Naive thymus-derived CD8-positive, alpha-beta T cell (primary cell): ENCODE measurements around the gene TUBE1. TPM values are rescaled to one million over a fixed set of nuclear protein-coding genes. Genes with fewer than 3 reads are reported as not detected.

ENCODE experiments used
- ATAC-seq, 2 donors: fragments of 150-1000 bp; cut with Tn5 transposase in 1 of 2; sonication (Bioruptor Pico), chemical (Tn5 transposase) in 1 of 2; 1 replicate in 1 of 2; 2 replicates in 1 of 2; pipeline ENCODE4 v1.10.0; 2021; ENCODE audit warnings: mild to moderate bottlenecking in 2 of 2, moderate library complexity in 2 of 2
- POLR2A ChIA-PET: fragments of 350-600 bp; sonication (Branson Sonifier 250); formaldehyde crosslinking; loops from one replicate; lab custom pipeline; 2021; ENCODE audit warnings: antibody characterized with exemption; lab: Charles Lee
- DNase-seq, 10 donors: peaks; one replicate each; pipeline versions ENCODE4 v3.0.0 to v3.0.0-alpha.2; 2020 to 2022
- H3K27ac Mint-ChIP-seq, 10 donors: one replicate each; pipeline ENCODE4 v1.8.0; 2020 to 2022; ENCODE audit warnings: mild to moderate bottlenecking in 10 of 10, mixed read lengths in 10 of 10, moderate library complexity in 4 of 10, inconsistent platforms in 1 of 10
- H3K27me3 Mint-ChIP-seq, 5 donors: one replicate each; pipeline ENCODE4 v1.8.0; 2021 to 2022; ENCODE audit warnings: mixed read lengths in 5 of 5
- H3K36me3 Mint-ChIP-seq, 3 donors: one replicate each; pipeline ENCODE4 v1.8.0; 2020 to 2022; ENCODE audit warnings: mixed read lengths in 3 of 3, mild to moderate bottlenecking in 2 of 3, inconsistent platforms in 1 of 3
- H3K4me1 Mint-ChIP-seq, 4 donors: one replicate each; pipeline ENCODE4 v1.8.0; 2021 to 2022; ENCODE audit warnings: mixed read lengths in 4 of 4
- H3K4me3 Mint-ChIP-seq, 10 donors: one replicate each; pipeline ENCODE4 v1.8.0; 2020 to 2022; ENCODE audit warnings: mild to moderate bottlenecking in 10 of 10, mixed read lengths in 10 of 10, moderate library complexity in 6 of 10, inconsistent platforms in 1 of 10
- H3K9me3 Mint-ChIP-seq, 9 donors: one replicate each; pipeline ENCODE4 v1.8.0; 2020 to 2022; ENCODE audit warnings: mixed read lengths in 9 of 9, mild to moderate bottlenecking in 3 of 9, inconsistent platforms in 1 of 9, moderate library complexity in 1 of 9
- polyA plus RNA-seq, 3 donors: library from polyadenylated mRNA; unstranded; fragments of 300-500 nt; fragmentation: Illumina TruSeq; gene quantifications; one replicate each; pipeline ENCODE4 v1.2.3, GENCODE V29; 2021
- total RNA-seq, 8 experiments: library from RNA in 2 of 8; stranded (reverse) in 2 of 8; gene quantifications; one replicate each; pipeline ENCODE4 v1.2.3 and lab custom pipeline; 2021 to 2026

The TUBE1 gene, protein sequence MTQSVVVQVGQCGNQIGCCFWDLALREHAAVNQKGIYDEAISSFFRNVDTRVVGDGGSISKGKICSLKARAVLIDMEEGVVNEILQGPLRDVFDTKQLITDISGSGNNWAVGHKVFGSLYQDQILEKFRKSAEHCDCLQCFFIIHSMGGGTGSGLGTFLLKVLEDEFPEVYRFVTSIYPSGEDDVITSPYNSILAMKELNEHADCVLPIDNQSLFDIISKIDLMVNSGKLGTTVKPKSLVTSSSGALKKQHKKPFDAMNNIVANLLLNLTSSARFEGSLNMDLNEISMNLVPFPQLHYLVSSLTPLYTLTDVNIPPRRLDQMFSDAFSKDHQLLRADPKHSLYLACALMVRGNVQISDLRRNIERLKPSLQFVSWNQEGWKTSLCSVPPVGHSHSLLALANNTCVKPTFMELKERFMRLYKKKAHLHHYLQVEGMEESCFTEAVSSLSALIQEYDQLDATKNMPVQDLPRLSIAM
- total RNA-seq (10 to 100 TPM; 42.3 to 43.0 TPM), polyA plus RNA-seq (10 to 100 TPM; 10.1 to 12.1 (median 11.6) TPM), total RNA-seq (lab: John Stamatoyannopoulos, UW) (35.8 to 83.0 (median 38.5) reads per million in 6 experiments)

DNA sequence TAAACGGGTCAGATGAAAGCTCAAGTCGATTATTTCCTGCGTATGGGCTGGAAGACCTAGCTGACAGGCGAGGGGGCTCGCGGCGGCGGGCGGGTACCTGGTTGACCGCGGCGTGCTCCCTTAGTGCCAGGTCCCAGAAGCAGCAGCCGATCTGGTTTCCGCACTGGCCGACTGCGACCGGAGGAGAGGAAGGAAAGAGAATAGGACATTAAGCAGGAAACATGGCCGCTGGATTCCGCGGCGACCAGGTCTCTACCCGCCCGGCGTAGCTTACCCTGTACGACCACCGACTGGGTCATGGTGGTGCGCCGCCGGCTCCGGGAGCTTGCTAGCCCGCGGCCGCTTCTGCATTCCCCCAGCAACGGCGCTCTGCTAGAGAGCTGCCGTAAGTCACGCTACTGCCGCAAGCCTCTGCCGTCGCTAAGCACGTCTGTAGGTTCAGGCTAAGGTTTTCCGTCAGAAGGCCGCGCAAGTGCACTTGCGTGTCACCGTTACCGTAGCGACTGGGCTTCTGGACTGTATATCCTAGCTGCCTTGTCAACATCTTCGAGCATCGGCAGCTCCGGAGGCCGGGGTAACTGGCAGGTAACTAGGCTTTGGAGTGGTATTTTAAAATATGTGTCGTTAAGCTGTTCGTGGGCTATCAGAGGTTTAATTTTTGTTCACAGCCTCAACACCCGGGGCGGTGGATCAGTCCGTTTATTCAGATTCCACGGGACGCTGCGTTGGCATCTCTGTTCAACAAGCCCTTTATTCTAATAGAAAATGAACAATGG is at the start of gene TUBE1, which contains the start of gene FAM229B:
TUBE1 (minus strand) TSS at position 347 of the 776 bp plus-strand sequence; CDS start at position 299, 48 bp downstream.
FAM229B (plus strand) TSS at position 456 of the 776 bp plus-strand sequence. CDS start 11,693 bp downstream, outside the sequence.
- Mint-ChIP-seq H3K36me3 (peaks cover 0 to 24% (median 0%) of the 10 kb centered on the region in 3 donors), H3K4me3 (no peak within 1 kb of the TSS), H3K9me3 (no peaks in the 10 kb centered on the region), H3K27ac (peak within 1 kb of the TSS in 1 of 10 donors; percentile 76), H3K27me3 (peaks cover 0 to 18% (median 5%) of the 10 kb centered on the region in 5 donors), H3K4me1 (peaks cover 2 to 8% (median 7%) of the 10 kb centered on the region in 4 donors)
- POLR2A ChIA-PET = interaction anchor here (0.6 to 2.3 kb wide), 9 partner anchors 9 to 1213 kb away, joined by 3 to 8 read pairs (median 4); partner anchors contain the start of genes AMD1, GTF3C6, REV3L and RPF2
- peak; percentile 79 to 97 (median 92) for DNase-seq
- peak; percentile 93 for ATAC-seq

DNA sequence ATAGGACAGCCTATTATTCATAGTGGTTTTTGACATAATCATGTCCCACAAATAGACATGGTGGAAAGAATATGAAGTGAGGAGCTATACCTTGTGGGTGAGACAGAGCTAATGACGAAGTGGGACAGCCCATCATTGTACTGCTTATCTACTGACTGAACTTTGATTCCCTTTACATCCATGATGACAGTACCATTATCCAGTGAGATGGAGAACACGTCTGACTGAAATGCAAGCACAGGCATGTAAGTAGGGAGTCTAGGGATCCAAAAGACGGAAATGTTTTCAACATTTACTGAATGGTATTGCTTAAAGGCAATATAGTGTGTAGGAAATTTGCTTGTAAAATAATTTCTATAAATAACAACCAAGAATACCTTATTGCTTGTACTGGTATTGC is 43.6 kb upstream of the TUBE1 start:
- H3K27ac Mint-ChIP-seq = no peak overlapping the region
- no peaks in the 10 kb centered on the region for H3K4me1 Mint-ChIP-seq
- no peaks in the 10 kb centered on the region for H3K9me3 Mint-ChIP-seq
- ATAC-seq (no peak), DNase-seq (no peak)
- H3K27me3 Mint-ChIP-seq = peaks cover 5 to 19% (median 11%) of the 10 kb centered on the region in 5 donors
- no peaks in the 10 kb centered on the region for H3K36me3 Mint-ChIP-seq
- H3K4me3 Mint-ChIP-seq = no peak overlapping the region
- POLR2A ChIA-PET = no interaction called here

DNA sequence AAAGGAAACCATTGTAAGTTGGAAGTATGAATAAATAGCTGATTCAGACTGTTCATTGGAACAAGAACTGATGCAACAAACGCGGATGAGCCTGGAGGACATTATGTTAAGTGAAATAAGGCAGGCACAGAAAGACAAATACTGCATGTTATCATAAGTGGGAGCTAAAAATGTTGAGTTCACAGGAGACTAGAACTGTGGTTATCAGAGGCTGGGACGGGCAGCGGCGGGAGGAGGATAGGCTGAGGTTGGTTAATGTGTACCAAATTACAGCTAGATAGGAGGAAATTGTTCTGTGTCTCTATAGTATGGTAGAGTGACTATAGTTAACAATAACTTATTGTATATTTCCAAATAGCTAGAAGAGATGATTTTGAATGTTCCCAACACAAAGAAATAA is 40.9 kb upstream of the TUBE1 start:
- Mint-ChIP-seq H3K4me3 (no peak overlapping the region), H3K4me1 (no peaks in the 10 kb centered on the region), H3K27ac (no peak overlapping the region), H3K27me3 (peaks cover 3 to 19% (median 8%) of the 10 kb centered on the region in 5 donors), H3K9me3 (no peaks in the 10 kb centered on the region), H3K36me3 (no peaks in the 10 kb centered on the region)
- no peak for DNase-seq
- POLR2A ChIA-PET = no interaction called here
- no peak for ATAC-seq

DNA sequence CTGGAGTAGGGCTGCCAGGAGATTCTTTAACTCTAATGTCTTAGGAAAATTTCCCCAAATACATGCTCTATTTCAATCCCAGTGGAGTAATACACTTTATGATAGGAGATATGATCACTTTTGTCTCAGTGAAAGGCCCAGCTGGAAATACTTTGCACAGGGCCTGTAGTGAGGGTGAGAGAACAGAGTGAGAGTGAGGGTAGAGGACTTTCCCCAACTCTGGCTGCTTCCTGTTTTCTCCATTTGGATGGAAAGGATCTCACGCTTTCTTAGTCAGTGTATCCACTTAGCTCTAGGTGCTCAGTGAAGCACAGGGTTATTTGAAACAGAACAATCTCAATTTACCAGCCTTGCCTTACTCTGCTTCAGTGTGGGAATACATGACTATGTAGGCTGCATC is 36.7 kb upstream of the TUBE1 start:
- H3K9me3 Mint-ChIP-seq = no peaks in the 10 kb centered on the region
- ATAC-seq (no peak), DNase-seq (no peak)
- no peak overlapping the region for H3K4me3 Mint-ChIP-seq
- no peak overlapping the region for H3K27ac Mint-ChIP-seq
- H3K4me1 Mint-ChIP-seq = no peaks in the 10 kb centered on the region
- H3K36me3 Mint-ChIP-seq = no peaks in the 10 kb centered on the region
- POLR2A ChIA-PET = no interaction called here
- H3K27me3 Mint-ChIP-seq = peaks cover 4 to 19% (median 10%) of the 10 kb centered on the region in 5 donors

DNA sequence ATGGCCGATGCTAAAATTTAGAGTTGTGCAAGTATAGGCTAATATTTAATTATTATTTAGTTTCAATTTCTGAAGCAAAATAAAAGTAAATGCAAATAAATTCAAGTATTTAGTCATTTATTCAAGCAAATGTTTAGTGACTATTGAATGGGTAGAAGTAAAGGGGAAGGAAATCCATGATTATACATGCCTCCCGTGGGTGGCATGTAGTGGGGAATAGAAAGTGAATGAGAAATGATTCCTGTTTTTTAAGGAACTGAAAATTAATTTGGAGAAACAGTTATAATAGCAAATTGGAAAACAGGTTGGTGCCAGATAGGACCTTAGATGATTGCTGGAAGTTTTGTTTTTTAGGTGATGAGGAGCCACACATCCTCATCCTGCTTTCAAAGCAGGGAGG is 35.5 kb upstream of the TUBE1 start:
- H3K36me3 Mint-ChIP-seq = no peaks in the 10 kb centered on the region
- POLR2A ChIA-PET = no interaction called here
- no peak overlapping the region for H3K27ac Mint-ChIP-seq
- no peak overlapping the region for H3K4me3 Mint-ChIP-seq
- no peak for ATAC-seq
- DNase-seq = no peak
- no peaks in the 10 kb centered on the region for H3K9me3 Mint-ChIP-seq
- peaks cover 3 to 11% (median 5%) of the 10 kb centered on the region in 5 donors for H3K27me3 Mint-ChIP-seq
- no peaks in the 10 kb centered on the region for H3K4me1 Mint-ChIP-seq

DNA sequence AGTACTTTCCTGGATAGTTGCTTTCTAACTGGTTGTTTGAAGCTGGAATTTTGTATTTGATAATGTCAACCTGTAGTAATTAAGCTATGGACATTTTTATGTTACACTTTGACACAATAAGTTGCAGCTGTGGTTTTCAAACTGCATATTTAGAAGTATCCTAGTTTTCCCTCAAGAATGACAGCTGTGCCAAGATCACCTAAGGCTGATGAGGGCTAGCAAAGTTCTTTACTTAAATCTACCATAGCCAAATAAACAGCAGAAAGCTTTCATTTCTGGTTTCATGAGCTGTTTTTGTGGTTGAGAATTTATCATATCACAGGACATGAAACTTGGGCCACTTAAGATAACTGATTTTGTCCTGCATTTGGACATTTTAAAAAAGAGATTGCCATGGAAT is 30.8 kb upstream of the TUBE1 start:
- H3K4me1 Mint-ChIP-seq = no peaks in the 10 kb centered on the region
- ATAC-seq (no peak), DNase-seq (no peak)
- POLR2A ChIA-PET = no interaction called here
- no peaks in the 10 kb centered on the region for H3K36me3 Mint-ChIP-seq
- no peak overlapping the region for H3K4me3 Mint-ChIP-seq
- peaks cover 0 to 7% (median 7%) of the 10 kb centered on the region in 5 donors for H3K27me3 Mint-ChIP-seq
- no peaks in the 10 kb centered on the region for H3K9me3 Mint-ChIP-seq
- no peak overlapping the region for H3K27ac Mint-ChIP-seq

DNA sequence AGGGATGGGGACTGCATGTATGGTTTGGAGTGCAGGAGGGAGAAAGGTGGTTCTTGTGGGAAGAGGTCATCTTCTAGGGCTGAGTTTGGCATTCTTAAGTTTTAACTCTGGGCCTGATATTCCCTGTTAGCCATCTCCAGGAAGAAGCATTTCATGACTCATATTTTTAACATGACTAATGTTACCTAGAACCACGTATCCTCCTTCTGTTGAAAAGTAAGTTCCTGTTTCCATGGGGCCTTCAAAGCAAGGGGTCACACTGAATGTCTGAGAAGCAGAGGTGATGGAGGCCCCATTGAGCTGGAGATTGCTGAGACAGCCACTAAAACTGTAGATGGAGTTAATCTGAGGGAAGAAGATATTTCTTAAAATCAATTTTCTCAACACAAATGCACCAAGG is 30.3 kb upstream of the TUBE1 start:
- H3K27ac Mint-ChIP-seq = no peak overlapping the region
- POLR2A ChIA-PET = no interaction called here
- no peak for DNase-seq
- H3K4me3 Mint-ChIP-seq = no peak overlapping the region
- H3K27me3 Mint-ChIP-seq = peaks cover 0 to 7% (median 7%) of the 10 kb centered on the region in 5 donors
- no peaks in the 10 kb centered on the region for H3K9me3 Mint-ChIP-seq
- ATAC-seq = no peak
- no peaks in the 10 kb centered on the region for H3K36me3 Mint-ChIP-seq
- no peaks in the 10 kb centered on the region for H3K4me1 Mint-ChIP-seq

DNA sequence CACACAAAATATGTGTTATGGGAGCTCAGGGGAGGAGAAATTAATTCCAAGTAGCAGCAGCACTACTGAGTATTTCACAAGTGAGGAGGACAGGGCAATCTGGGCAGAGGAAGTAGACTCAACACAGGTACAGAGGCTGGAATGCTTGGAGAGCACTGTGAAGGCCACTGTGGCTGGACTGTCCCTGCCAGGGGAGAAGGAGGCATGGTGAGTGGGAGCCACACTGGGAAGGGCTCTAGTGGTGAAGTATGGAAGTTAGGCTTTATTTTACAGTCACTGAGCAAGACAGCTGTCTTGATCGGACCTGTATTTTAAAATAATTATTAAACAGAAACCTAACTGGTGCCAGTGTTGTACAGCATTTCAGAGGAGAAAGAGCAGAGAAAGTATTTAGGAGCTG is 28.9 kb upstream of the TUBE1 start:
- POLR2A ChIA-PET = no interaction called here
- no peak for DNase-seq
- Mint-ChIP-seq H3K4me1 (no peaks in the 10 kb centered on the region), H3K9me3 (no peaks in the 10 kb centered on the region), H3K36me3 (no peaks in the 10 kb centered on the region), H3K27ac (no peak overlapping the region), H3K27me3 (peaks cover 4 to 10% (median 10%) of the 10 kb centered on the region in 5 donors), H3K4me3 (no peak overlapping the region)
- no peak for ATAC-seq

DNA sequence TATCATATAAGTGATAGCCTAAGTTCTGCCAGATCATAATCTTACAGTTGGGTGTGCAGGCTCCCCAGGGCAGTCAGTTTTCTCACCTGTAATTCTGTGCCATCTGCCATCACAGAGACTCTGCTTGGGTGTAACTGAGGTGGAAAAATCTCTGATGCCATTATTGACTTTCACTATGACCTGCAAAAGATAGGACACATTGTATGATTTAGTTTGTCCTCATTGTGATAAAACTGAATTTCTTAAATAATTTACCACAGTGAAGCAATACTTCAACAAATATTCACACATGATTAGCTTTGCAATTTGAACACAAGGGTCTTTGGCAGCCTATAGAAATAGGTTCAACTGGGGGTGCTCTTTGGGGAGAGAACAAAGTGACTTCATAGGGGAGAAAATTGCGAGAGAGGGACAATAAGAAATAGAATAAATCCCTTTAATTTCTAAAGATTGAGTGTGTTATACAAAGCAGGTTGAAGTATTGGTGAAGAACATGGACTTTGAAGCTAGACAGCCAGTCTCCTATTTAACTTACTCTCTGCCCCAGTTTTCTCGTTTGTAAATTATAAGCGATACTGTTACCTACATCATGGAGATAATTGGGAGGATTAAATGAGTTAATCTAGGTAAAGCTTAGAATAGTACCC is 27.4 kb upstream of the TUBE1 start:
- no peaks in the 10 kb centered on the region for H3K9me3 Mint-ChIP-seq
- DNase-seq = no peak
- ATAC-seq = no peak
- H3K4me1 Mint-ChIP-seq = no peaks in the 10 kb centered on the region
- peaks cover 4 to 10% (median 10%) of the 10 kb centered on the region in 5 donors for H3K27me3 Mint-ChIP-seq
- no peaks in the 10 kb centered on the region for H3K36me3 Mint-ChIP-seq
- no peak overlapping the region for H3K4me3 Mint-ChIP-seq
- H3K27ac Mint-ChIP-seq = no peak overlapping the region
- POLR2A ChIA-PET = no interaction called here

DNA sequence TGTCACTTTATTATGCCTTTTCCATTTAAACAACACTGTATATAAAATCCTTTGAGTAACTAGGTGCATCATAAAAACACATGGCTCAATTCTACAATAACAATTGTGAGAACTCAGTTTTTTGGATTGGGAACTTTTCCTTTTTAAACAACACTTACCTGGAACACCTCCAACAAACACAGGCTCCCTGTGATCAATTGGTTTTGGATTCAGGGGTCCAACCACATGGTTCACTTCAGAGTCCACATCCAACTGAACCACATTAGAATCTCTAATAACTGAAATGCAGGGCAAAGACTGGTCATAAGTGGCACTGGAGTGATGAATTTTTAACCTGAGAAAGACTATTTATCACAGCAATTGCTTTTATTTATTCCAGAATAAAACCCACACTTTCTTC is 26.6 kb upstream of the TUBE1 start:
- Mint-ChIP-seq H3K9me3 (no peaks in the 10 kb centered on the region), H3K36me3 (no peaks in the 10 kb centered on the region), H3K27ac (no peak overlapping the region), H3K4me3 (no peak overlapping the region), H3K4me1 (no peaks in the 10 kb centered on the region), H3K27me3 (peaks cover 4 to 10% (median 10%) of the 10 kb centered on the region in 5 donors)
- no peak for DNase-seq
- POLR2A ChIA-PET = no interaction called here
- ATAC-seq = no peak

DNA sequence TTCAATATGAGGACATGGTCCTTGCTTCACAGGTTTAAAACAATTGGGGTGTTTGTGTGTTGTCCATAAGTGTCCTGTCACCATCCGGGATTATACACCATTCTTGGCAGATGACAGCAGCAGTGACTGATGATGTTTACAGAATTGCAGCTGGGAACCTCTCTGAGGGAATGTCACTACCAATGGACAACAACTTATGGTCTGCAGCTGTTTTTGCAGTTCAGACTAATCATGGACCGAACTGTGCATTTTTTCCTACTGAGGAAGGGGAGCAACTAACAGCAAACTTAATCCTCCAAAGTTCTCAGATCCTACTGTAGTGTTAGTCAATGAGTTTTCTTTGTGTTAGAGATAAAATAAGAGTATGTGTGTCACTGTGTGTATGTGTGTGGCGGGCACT is 26.1 kb upstream of the TUBE1 start:
- DNase-seq (no peak), ATAC-seq (no peak)
- Mint-ChIP-seq H3K9me3 (no peaks in the 10 kb centered on the region), H3K27me3 (peaks cover 4 to 10% (median 10%) of the 10 kb centered on the region in 5 donors), H3K27ac (no peak overlapping the region), H3K4me3 (no peak overlapping the region), H3K4me1 (no peaks in the 10 kb centered on the region), H3K36me3 (no peaks in the 10 kb centered on the region)
- POLR2A ChIA-PET = no interaction called here

DNA sequence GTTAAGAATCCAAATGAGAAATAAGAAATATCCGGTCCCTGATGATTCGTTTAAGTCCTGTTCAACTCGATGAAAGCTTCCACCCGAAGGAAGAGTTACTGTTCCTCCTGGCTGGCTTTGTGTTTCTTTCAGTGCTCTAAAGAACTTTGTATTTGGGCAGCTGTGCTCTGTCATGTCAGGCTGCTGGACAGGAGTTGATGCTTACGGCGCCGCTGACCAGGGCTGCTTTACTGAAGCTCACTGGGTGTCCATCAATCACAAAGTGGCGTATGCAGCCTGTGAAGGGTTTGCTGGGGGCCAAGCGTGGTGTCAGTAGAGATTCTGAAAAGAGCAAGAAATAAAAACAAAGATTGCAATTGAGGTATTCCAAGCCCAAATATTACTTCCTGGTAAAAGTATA is 22.0 kb upstream of the TUBE1 start:
- Mint-ChIP-seq H3K36me3 (peaks cover 2 to 18% (median 4%) of the 10 kb centered on the region in 3 donors), H3K9me3 (peaks cover 0 to 22% (median 10%) of the 10 kb centered on the region in 9 donors), H3K4me3 (no peak overlapping the region), H3K27ac (no peak overlapping the region), H3K4me1 (no peaks in the 10 kb centered on the region), H3K27me3 (peaks cover 0 to 10% (median 5%) of the 10 kb centered on the region in 5 donors)
- POLR2A ChIA-PET = no interaction called here
- ATAC-seq = no peak
- no peak for DNase-seq
